Mesenchymal stem cell (in vitro differentiated cells and primary cell): Measurements from ENCODE around the gene CCDC85C.
A peak's percentile ranks its signal among the peaks of the same experiment; 100 is the strongest.

ENCODE experiments used
- DNase-seq: peaks from one replicate; pipeline ENCODE4 v3.0.0-alpha.2; 2013
- H2AFZ ChIP-seq: one replicate; pipeline ENCODE4 v1.6.1; 2013; ENCODE audit warnings: low read depth, mild to moderate bottlenecking, control low read depth, inconsistent platforms, low read length, moderate library complexity
- H2AK5ac ChIP-seq: 2 replicates; pipeline ENCODE4 v1.6.1; 2013; ENCODE audit warnings: low read length, moderate library complexity, mild to moderate bottlenecking, inconsistent platforms; ENCODE audit not compliant: severe bottlenecking
- H2BK120ac ChIP-seq: one replicate; pipeline ENCODE4 v1.6.1; 2013; ENCODE audit warnings: low read depth, mild to moderate bottlenecking, inconsistent platforms, low read length, moderate library complexity
- H2BK12ac ChIP-seq, 2 experiments: one replicate each; pipeline ENCODE4 v1.6.1; 2013; ENCODE audit warnings: inconsistent platforms in 2 of 2, low read length in 2 of 2, mild to moderate bottlenecking in 2 of 2, moderate library complexity in 2 of 2, control low read depth in 1 of 2
- H2BK15ac ChIP-seq: one replicate; pipeline ENCODE4 v1.6.1; 2013; ENCODE audit warnings: mild to moderate bottlenecking, low read depth, inconsistent platforms; ENCODE audit not compliant: poor library complexity, severe bottlenecking
- H2BK5ac ChIP-seq: 2 replicates; pipeline ENCODE4 v1.6.1; 2013; ENCODE audit warnings: low read depth, mild to moderate bottlenecking, low read length, control low read depth, inconsistent platforms; ENCODE audit not compliant: poor library complexity, severe bottlenecking
- H3K14ac ChIP-seq, 2 experiments: one replicate each; pipeline ENCODE4 v1.6.1; 2013; ENCODE audit warnings: inconsistent platforms in 2 of 2, low read length in 2 of 2, control low read depth in 1 of 2, mild to moderate bottlenecking in 1 of 2, moderate library complexity in 1 of 2
- H3K18ac ChIP-seq, 2 experiments: one replicate each; pipeline ENCODE4 v1.6.1; 2013; ENCODE audit warnings: inconsistent platforms in 2 of 2, low read length in 2 of 2, control low read depth in 1 of 2, low read depth in 1 of 2, mild to moderate bottlenecking in 1 of 2
- H3K23ac ChIP-seq, 2 experiments: one replicate each; pipeline ENCODE4 v1.6.1; 2013; ENCODE audit warnings: inconsistent platforms in 2 of 2, low read length in 2 of 2, mild to moderate bottlenecking in 2 of 2, moderate library complexity in 2 of 2, control low read depth in 1 of 2
- H3K27ac ChIP-seq: 2 replicates; pipeline ENCODE4 v1.5.1; 2013; ENCODE audit warnings: mild to moderate bottlenecking, moderate library complexity, low read length, control low read depth, inconsistent platforms; ENCODE audit not compliant: poor library complexity, severe bottlenecking
- H3K27me3 ChIP-seq, 2 experiments: 2 replicates each; pipeline versions ENCODE4 v1.6.1 to v1.7.0; 2013; ENCODE audit warnings: low read length in 2 of 2, mild to moderate bottlenecking in 2 of 2, moderate library complexity in 2 of 2, control low read depth in 1 of 2, inconsistent platforms in 1 of 2; ENCODE audit not compliant: control insufficient read depth in 1 of 2, insufficient read depth in 1 of 2
- H3K36me3 ChIP-seq, 2 experiments: 2 replicates each; pipeline versions ENCODE4 v1.6.1 to v1.7.0; 2013; ENCODE audit warnings: low read length in 2 of 2, control low read depth in 1 of 2, inconsistent platforms in 1 of 2, low read depth in 1 of 2, mild to moderate bottlenecking in 1 of 2; ENCODE audit not compliant: insufficient read depth in 2 of 2, control insufficient read depth in 1 of 2
- H3K4ac ChIP-seq, 2 experiments: one replicate each; pipeline ENCODE4 v1.6.1; 2013; ENCODE audit warnings: inconsistent platforms in 2 of 2, low read length in 2 of 2, mild to moderate bottlenecking in 2 of 2, moderate library complexity in 2 of 2, control low read depth in 1 of 2, low read depth in 1 of 2
- H3K4me1 ChIP-seq: 2 replicates; pipeline ENCODE4 v1.6.1; 2013; ENCODE audit warnings: low read depth, low read length, control low read depth; ENCODE audit not compliant: control insufficient read depth, insufficient read depth
- H3K4me2 ChIP-seq: 2 replicates; pipeline ENCODE4 v1.6.1; 2013; ENCODE audit warnings: low read length, mild to moderate bottlenecking, inconsistent platforms; ENCODE audit not compliant: poor library complexity, severe bottlenecking
- H3K4me3 ChIP-seq, 2 experiments: 2 replicates each; pipeline versions ENCODE4 v1.5.1 to v1.7.0; 2013; ENCODE audit warnings: low read length in 2 of 2, mild to moderate bottlenecking in 2 of 2, control low read depth in 1 of 2, low read depth in 1 of 2; ENCODE audit not compliant: insufficient read depth in 1 of 2
- H3K79me1 ChIP-seq: replicated peaks from 2 replicates; pipeline ENCODE4 v1.6.1; 2013; ENCODE audit warnings: mild to moderate bottlenecking, control low read depth, low read length, inconsistent platforms; ENCODE audit not compliant: poor library complexity, severe bottlenecking
- H3K9ac ChIP-seq: 2 replicates; pipeline ENCODE4 v1.7.0; 2013; ENCODE audit warnings: mild to moderate bottlenecking, low read length, moderate library complexity
- H3K9me3 ChIP-seq: 2 replicates; pipeline ENCODE4 v1.7.0; 2013; ENCODE audit warnings: mild to moderate bottlenecking, low read length; ENCODE audit not compliant: control insufficient read depth
- H4K8ac ChIP-seq: one replicate; pipeline ENCODE4 v1.6.1; 2013; ENCODE audit warnings: inconsistent platforms, mild to moderate bottlenecking, low read length, moderate library complexity
- H4K91ac ChIP-seq: one replicate; pipeline ENCODE4 v1.6.1; 2013; ENCODE audit warnings: mild to moderate bottlenecking, low read length, inconsistent platforms
- WGBS: methylation state at CpG from one replicate; pipeline ENCODE4 v1.1.7; 2013; ENCODE audit warnings: mixed read lengths; 5-methylcytosine and 5-hydroxymethylcytosine counted together

The CCDC85C gene

DNA sequence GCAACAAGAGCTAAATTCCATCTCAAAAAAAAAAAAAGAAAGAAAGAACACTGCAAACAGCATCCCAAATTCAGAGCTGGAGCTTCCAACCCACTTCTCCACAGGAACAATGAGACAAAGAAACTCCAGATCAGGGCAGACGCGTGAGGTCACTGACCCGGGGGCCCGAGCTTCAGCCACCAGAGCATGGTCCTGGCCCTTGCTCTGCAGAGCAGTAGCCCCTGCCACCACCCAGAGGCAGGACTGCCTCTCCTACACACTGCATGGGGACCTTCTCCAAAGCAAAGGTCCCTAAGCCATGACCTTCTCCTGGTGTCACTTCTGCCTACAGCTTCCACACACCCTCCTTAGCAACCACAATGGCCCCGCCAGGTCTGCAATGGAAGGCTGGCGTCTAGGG lies 69.7 kb downstream of the CCDC85C start:
- Histone ChIP-seq H3K18ac (no peak overlapping the region), H3K23ac (no peak overlapping the region), H3K4me2 (no peak overlapping the region), H3K4me3 (no peak overlapping the region), H3K9me3 (no peaks in the 10 kb centered on the region), H2BK15ac (no peak overlapping the region), H3K36me3 (no peaks in the 10 kb centered on the region), H3K4me1 (peaks cover 61% of the 10 kb centered on the region), H3K4ac (no peak overlapping the region), H2AFZ (no peak overlapping the region), H2BK5ac (no peak overlapping the region), H4K8ac (no peak overlapping the region), H2BK120ac (no peak overlapping the region), H3K79me1 (peaks cover 5% of the 10 kb centered on the region), H3K14ac (no peak overlapping the region), H2BK12ac (no peak overlapping the region), H2AK5ac (peak overlapping the region; percentile 3), H3K9ac (no peak overlapping the region), H3K27ac (no peak overlapping the region), H4K91ac (no peak overlapping the region), H3K27me3 (peaks cover 0 to 70% of the 10 kb centered on the region in 2 experiments)
- DNase-seq, result no peak
- 91% methylated on average over 6 of the region's 6 CpGs for WGBS

DNA sequence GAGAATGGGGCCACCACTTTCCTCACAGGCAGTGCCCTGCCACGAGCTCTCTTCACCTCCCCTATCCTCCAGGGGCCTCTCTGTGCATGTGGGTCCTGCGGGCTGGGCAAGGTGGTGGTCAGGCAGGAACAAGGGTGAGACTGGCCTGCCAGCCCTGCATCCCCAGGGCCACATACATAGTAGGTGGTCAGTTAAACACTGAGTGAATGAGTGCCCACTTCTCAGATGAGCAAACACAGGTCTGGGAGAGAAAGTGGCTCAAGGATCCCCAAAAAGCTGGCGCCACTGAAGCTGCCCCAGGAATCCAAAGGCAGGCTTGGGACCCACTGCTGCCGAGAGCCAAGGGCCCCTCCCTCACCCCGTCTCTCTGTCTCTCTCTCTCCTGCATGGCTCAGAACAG lies 71.7 kb downstream of the CCDC85C start:
- no peak overlapping the region for H3K4ac ChIP-seq
- H3K18ac ChIP-seq, result no peak overlapping the region
- H2AFZ ChIP-seq, result no peak overlapping the region
- DNase-seq, result no peak
- H4K8ac ChIP-seq, result no peak overlapping the region
- no peak overlapping the region for H3K4me2 ChIP-seq
- peak overlapping the region in 1 of 2 experiments; percentile 48 for H2BK12ac ChIP-seq
- H3K4me1 ChIP-seq, result peaks cover 50% of the 10 kb centered on the region
- peaks cover 5% of the 10 kb centered on the region for H3K79me1 ChIP-seq
- 87% methylated on average over 4 of the region's 5 CpGs for WGBS
- H3K14ac ChIP-seq, result no peak overlapping the region
- no peak overlapping the region for H3K27ac ChIP-seq
- no peaks in the 10 kb centered on the region for H3K36me3 ChIP-seq
- H3K9ac ChIP-seq, result no peak overlapping the region
- H2BK5ac ChIP-seq, result no peak overlapping the region
- no peak overlapping the region for H2BK120ac ChIP-seq
- H3K9me3 ChIP-seq, result no peaks in the 10 kb centered on the region
- no peak overlapping the region for H2BK15ac ChIP-seq
- no peak overlapping the region for H4K91ac ChIP-seq
- no peak overlapping the region for H3K4me3 ChIP-seq
- peaks cover 0 to 64% of the 10 kb centered on the region in 2 experiments for H3K27me3 ChIP-seq
- H2AK5ac ChIP-seq, result peak overlapping the region; percentile 23
- H3K23ac ChIP-seq, result no peak overlapping the region

DNA sequence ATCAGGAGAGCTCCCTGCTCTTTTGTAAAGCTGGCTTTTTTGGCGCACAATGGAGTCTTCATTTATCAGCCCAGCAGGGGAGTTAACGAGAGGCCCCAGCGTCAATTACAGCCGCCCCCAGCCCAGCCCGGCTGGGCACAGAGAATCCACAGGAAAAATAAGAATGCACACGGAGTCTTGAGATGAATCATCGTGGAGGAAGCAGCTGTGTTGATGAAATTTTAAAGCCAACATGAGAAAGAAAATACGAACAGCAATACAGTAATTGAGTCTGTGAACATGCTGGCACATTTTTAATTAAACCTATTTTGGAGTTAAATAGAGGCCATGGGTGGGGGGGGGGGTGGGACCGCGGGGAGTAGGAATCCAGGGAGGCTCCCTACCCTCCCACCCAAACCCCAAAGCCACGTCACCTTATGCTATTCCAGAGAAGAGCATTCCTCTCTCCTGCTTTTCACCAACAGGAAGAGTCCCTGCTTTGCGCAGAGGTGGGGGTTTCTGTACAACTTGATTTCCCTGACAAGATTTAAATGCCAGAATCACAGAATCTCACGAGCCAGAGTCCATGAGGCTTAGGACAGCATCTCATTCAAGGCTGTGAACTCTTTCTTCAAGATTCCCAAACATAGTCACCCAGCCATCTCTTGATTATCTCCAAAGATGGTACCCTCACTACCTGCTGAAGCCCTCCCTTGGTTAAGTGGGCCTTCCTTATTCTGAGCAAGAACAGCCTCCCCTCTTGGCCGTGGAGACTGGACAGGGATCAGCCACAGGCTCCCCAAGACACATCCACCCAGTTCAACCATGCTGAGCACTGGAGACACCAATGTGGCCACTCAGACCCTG lies 72.5 kb downstream of the CCDC85C start:
- WGBS, result 34% methylated on average over 12 of the region's 14 CpGs
- H2BK120ac ChIP-seq, result no peak overlapping the region
- H2AFZ ChIP-seq, result no peak overlapping the region
- H2AK5ac ChIP-seq, result peak overlapping the region; percentile 8
- H2BK12ac ChIP-seq, result peak overlapping the region in 1 of 2 experiments; percentile 39
- no peak overlapping the region for H2BK15ac ChIP-seq
- no peak overlapping the region for H2BK5ac ChIP-seq
- H4K8ac ChIP-seq, result no peak overlapping the region
- no peak overlapping the region for H3K23ac ChIP-seq
- H3K4me1 ChIP-seq, result peaks cover 45% of the 10 kb centered on the region
- peak overlapping the region in 1 of 2 experiments; percentile 20 for H3K14ac ChIP-seq
- H3K9me3 ChIP-seq, result no peaks in the 10 kb centered on the region
- H3K27ac ChIP-seq, result peak overlapping the region; percentile 8
- H3K18ac ChIP-seq, result peak overlapping the region in 1 of 2 experiments; percentile 58
- H3K9ac ChIP-seq, result no peak overlapping the region
- H3K36me3 ChIP-seq, result no peaks in the 10 kb centered on the region
- peak overlapping the region; percentile 10 for H3K4me2 ChIP-seq
- H3K4ac ChIP-seq, result no peak overlapping the region
- H4K91ac ChIP-seq, result no peak overlapping the region
- peak; percentile 42 for DNase-seq
- H3K4me3 ChIP-seq, result no peak overlapping the region
- H3K79me1 ChIP-seq, result no peaks in the 10 kb centered on the region
- peaks cover 0 to 61% of the 10 kb centered on the region in 2 experiments for H3K27me3 ChIP-seq

DNA sequence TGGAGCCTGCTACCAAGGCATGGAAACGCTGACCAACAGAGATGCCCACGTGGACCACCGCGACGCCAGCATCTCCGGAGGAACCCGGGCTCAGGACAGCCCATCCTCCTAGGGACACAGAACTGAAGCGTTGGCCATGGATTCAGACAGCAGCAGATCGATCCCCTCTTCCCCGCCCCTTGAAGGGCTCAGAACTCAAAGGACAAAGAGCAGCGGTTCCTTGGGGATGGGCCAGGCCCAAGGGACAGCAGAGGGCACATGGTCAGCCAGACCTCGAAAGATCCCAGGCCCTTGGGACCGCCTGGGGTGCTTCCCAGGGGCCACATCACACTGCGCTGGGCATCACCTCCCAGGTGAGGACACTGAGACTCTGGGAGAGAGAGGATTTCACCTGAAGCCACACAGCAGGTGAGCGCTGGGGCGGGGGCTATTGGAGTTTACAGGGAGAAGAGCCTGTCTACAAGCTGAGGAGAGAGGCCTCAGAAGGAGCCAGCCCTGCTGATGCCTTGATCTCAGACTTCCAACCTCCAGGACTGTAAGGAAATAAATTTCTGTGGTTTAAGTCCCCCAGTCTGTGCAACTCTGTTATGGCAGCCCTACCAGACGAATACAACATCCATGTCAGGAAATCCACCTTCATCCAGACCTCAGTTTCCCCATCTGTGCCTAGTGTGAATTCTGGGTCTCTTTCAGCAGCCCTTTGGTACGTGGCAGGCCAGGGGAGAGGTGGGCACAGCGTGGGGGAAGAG lies 73.4 kb downstream of the CCDC85C start:
- H3K14ac ChIP-seq, result no peak overlapping the region
- no peak for DNase-seq
- H4K91ac ChIP-seq, result no peak overlapping the region
- no peaks in the 10 kb centered on the region for H3K9me3 ChIP-seq
- H3K4me3 ChIP-seq, result no peak overlapping the region
- no peak overlapping the region for H2BK15ac ChIP-seq
- H3K4ac ChIP-seq, result no peak overlapping the region
- peak overlapping the region in 1 of 2 experiments; percentile 21 for H2BK12ac ChIP-seq
- peaks cover 0 to 53% of the 10 kb centered on the region in 2 experiments for H3K27me3 ChIP-seq
- 89% methylated on average over 19 of the region's 19 CpGs for WGBS
- H2BK5ac ChIP-seq, result no peak overlapping the region
- H3K9ac ChIP-seq, result no peak overlapping the region
- H3K36me3 ChIP-seq, result no peaks in the 10 kb centered on the region
- H2AK5ac ChIP-seq, result peak overlapping the region; percentile 24
- no peaks in the 10 kb centered on the region for H3K79me1 ChIP-seq
- no peak overlapping the region for H4K8ac ChIP-seq
- H3K27ac ChIP-seq, result no peak overlapping the region
- no peak overlapping the region for H3K23ac ChIP-seq
- no peak overlapping the region for H3K4me2 ChIP-seq
- no peak overlapping the region for H2BK120ac ChIP-seq
- peak overlapping the region; percentile 16 to 82 for H3K18ac ChIP-seq
- peaks cover 38% of the 10 kb centered on the region for H3K4me1 ChIP-seq
- no peak overlapping the region for H2AFZ ChIP-seq
